ENCODE data around the gene IGFBP6. TPM values are rescaled to one million over a fixed set of nuclear protein-coding genes. Genes with fewer than 3 reads are reported as not detected.

Gene IGFBP6
- total RNA-seq, 1 experiment from 2014 or later, result 6.4 TPM

DNA sequence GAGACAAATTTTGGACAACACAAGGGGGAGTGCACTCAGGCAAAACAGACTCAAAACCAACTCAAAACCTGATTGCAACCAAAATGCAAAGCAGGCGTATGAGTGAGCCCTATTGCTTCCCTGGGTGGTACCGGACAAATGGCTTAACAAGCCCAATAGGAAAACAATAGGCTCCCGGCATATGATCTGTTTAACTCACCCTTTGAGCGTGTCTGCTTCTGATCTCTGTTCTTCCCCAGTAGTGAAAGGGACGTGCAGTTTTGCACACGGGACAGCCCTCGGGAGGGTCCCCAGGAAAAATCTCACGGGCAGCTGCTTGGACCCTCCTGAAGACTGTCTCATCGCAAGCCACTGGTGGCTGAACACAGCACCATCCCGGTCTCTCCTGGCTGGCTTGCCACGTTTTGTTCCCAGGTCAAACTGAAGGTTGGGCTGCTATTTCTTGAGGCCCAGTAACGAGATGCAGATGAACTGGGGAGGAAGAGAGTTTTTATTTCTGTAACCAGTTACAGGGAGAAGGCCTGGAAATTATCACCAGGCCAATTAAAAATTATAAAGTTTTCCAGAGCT, 15.8 kb downstream of the IGFBP6 start:
- TF ChIP-seq SP1 (CRISPR knock-in tag; conservative IDR thresholded peaks at IDR 0.05), result no peak
- no peak for TF ChIP-seq ESRRA (CRISPR knock-in tag; IDR thresholded peaks at IDR 0.05; ENCODE audit: borderline replicate concordance)
- TF ChIP-seq, protein P1, sequence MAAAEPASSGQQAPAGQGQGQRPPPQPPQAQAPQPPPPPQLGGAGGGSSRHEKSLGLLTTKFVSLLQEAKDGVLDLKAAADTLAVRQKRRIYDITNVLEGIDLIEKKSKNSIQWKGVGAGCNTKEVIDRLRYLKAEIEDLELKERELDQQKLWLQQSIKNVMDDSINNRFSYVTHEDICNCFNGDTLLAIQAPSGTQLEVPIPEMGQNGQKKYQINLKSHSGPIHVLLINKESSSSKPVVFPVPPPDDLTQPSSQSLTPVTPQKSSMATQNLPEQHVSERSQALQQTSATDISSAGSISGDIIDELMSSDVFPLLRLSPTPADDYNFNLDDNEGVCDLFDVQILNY (CRISPR knock-in tag; IDR thresholded peaks at IDR 0.05), result no peak
- no peak for TF ChIP-seq FOXJ3 (CRISPR knock-in tag; IDR thresholded peaks at IDR 0.05; ENCODE audit: borderline replicate concordance)
- TF ChIP-seq SOX15 (CRISPR knock-in tag; IDR thresholded peaks at IDR 0.05), result no peak
- no peak for TF ChIP-seq E2F4 (CRISPR knock-in tag; IDR thresholded peaks at IDR 0.05; ENCODE audit: borderline replicate concordance, low read depth)
- no peak for TF ChIP-seq ZNF232 (CRISPR knock-in tag; IDR thresholded peaks at IDR 0.05)
- TF ChIP-seq ATF1 (CRISPR knock-in tag; IDR thresholded peaks at IDR 0.05), result no peak
- TF ChIP-seq IRF2 (CRISPR knock-in tag; IDR thresholded peaks at IDR 0.05; ENCODE audit: borderline replicate concordance, low read depth), result no peak
- Mint-ChIP-seq H3K9me3 (peaks cover 10% of the 10 kb centered on the region), H3K27ac (no peak overlapping the region), H3K27me3 (ENCODE audit: low read depth) (peaks cover 19% of the 10 kb centered on the region), H3K4me1 (0 out of 2 replicates have a peak, but pooled peaks cover 2% of the 10 kb centered on the region), H3K4me3 (no peak overlapping the region), H3K36me3 (no peaks in the 10 kb centered on the region; the same call in none of the 2 replicates)
- no peak for DNase-seq (ENCODE audit: low spot score)
- no peak for ATAC-seq
- POLR2A ChIA-PET, result no interaction called here
- CTCF ChIA-PET, result interaction anchor here (0.7 to 2.2 kb wide), 5 partner anchors 14 to 336 kb away, joined by 3 to 6 read pairs (median 5); partner anchors contain the start of gene KRT76

GRCh38 chr12:53113951-53114350, 16.5 kb downstream of the IGFBP6 start:
- H3K27me3 Mint-ChIP-seq (ENCODE audit: low read depth), result peaks cover 23% of the 10 kb centered on the region
- H3K36me3 Mint-ChIP-seq, result no peaks in the 10 kb centered on the region; the same call in none of the 2 replicates
- DNase-seq (ENCODE audit: low spot score) (no peak), ATAC-seq (no peak)
- no peak overlapping the region for H3K4me3 Mint-ChIP-seq
- H3K27ac Mint-ChIP-seq, result no peak overlapping the region
- H3K9me3 Mint-ChIP-seq, result peaks cover 10% of the 10 kb centered on the region
- ChIA-PET POLR2A (no interaction called here), CTCF (interaction anchor here (1.0 to 2.2 kb wide), 4 partner anchors 15 to 84 kb away, joined by 3 to 6 read pairs (median 5); no protein-coding TSS in a partner anchor)
- TF ChIP-seq USF2 (CRISPR knock-in tag; IDR thresholded peaks at IDR 0.05), result no peak
- no peak for TF ChIP-seq ZBTB21 (CRISPR knock-in tag; IDR thresholded peaks at IDR 0.05; ENCODE audit: borderline replicate concordance)
- no peak for TF ChIP-seq GRHL2 (CRISPR knock-in tag; IDR thresholded peaks at IDR 0.05; ENCODE audit: insufficient replicate concordance, severe bottlenecking)
- TF ChIP-seq, protein P2, sequence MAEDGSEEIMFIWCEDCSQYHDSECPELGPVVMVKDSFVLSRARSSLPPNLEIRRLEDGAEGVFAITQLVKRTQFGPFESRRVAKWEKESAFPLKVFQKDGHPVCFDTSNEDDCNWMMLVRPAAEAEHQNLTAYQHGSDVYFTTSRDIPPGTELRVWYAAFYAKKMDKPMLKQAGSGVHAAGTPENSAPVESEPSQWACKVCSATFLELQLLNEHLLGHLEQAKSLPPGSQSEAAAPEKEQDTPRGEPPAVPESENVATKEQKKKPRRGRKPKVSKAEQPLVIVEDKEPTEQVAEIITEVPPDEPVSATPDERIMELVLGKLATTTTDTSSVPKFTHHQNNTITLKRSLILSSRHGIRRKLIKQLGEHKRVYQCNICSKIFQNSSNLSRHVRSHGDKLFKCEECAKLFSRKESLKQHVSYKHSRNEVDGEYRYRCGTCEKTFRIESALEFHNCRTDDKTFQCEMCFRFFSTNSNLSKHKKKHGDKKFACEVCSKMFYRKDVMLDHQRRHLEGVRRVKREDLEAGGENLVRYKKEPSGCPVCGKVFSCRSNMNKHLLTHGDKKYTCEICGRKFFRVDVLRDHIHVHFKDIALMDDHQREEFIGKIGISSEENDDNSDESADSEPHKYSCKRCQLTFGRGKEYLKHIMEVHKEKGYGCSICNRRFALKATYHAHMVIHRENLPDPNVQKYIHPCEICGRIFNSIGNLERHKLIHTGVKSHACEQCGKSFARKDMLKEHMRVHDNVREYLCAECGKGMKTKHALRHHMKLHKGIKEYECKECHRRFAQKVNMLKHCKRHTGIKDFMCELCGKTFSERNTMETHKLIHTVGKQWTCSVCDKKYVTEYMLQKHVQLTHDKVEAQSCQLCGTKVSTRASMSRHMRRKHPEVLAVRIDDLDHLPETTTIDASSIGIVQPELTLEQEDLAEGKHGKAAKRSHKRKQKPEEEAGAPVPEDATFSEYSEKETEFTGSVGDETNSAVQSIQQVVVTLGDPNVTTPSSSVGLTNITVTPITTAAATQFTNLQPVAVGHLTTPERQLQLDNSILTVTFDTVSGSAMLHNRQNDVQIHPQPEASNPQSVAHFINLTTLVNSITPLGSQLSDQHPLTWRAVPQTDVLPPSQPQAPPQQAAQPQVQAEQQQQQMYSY (CRISPR knock-in tag; IDR thresholded peaks at IDR 0.05), result no peak
- TF ChIP-seq ZNF317 (CRISPR knock-in tag; IDR thresholded peaks at IDR 0.05; ENCODE audit: borderline replicate concordance, low read depth), result no peak
- no peak for TF ChIP-seq HMGA2 (CRISPR knock-in tag; IDR thresholded peaks at IDR 0.05)
- TF ChIP-seq MAX (CRISPR knock-in tag; IDR thresholded peaks at IDR 0.05), result no peak
- TF ChIP-seq RORB (CRISPR knock-in tag; IDR thresholded peaks at IDR 0.05), result no peak
- TF ChIP-seq TP53 (CRISPR knock-in tag; IDR thresholded peaks at IDR 0.05), result no peak
- 0 out of 2 replicates have a peak, but pooled peaks cover 2% of the 10 kb centered on the region for H3K4me1 Mint-ChIP-seq

Data from WTC11 (cell line).